ENCODE measurements around the gene ANAPC5.
"Not testable (repeated sequence)": the region's sequence is repeated elsewhere in the genome, so short reads cannot be mapped to it uniquely, and the experiment has no call there.

Gene ANAPC5, protein sequence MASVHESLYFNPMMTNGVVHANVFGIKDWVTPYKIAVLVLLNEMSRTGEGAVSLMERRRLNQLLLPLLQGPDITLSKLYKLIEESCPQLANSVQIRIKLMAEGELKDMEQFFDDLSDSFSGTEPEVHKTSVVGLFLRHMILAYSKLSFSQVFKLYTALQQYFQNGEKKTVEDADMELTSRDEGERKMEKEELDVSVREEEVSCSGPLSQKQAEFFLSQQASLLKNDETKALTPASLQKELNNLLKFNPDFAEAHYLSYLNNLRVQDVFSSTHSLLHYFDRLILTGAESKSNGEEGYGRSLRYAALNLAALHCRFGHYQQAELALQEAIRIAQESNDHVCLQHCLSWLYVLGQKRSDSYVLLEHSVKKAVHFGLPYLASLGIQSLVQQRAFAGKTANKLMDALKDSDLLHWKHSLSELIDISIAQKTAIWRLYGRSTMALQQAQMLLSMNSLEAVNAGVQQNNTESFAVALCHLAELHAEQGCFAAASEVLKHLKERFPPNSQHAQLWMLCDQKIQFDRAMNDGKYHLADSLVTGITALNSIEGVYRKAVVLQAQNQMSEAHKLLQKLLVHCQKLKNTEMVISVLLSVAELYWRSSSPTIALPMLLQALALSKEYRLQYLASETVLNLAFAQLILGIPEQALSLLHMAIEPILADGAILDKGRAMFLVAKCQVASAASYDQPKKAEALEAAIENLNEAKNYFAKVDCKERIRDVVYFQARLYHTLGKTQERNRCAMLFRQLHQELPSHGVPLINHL

DNA sequence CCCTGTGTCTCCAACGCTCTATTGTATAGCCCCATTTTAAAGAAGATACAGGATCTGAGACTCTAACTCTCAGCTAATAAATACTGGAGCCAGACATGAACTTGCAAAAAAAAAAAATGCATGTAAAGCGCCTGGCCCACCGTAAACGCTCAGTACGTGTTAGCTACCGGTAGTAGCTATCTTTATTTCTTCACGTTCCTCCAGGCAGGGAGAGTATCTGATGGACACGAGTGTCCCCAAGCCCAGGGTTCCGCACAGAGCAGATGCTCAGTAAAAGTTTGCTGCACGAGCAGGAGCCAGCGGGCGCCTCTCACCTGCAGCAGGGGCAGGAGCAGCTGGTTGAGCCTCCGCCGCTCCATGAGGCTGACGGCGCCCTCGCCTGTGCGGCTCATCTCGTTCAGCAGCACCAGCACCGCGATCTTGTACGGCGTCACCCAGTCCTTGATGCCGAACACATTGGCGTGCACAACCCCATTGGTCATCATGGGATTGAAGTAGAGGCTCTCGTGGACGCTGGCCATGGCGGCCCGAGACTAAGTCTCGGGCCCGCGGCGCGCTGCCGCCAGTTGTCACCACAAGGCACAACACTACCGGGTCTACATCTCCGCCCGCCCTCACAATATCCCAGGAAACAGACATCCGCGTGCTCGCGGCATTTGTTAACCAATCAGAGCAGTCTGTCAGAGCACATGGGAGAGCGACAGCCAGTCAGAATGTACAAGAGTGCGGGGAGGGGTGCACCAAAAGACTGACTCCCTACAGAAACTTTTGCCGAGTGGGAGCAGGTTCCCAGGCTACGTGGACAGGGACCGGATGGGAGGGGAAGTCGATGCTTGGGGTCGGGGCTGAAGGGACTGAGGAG is at the start of gene ANAPC5:
TSS of gene ANAPC5 (minus strand) at position 592 of the 862 bp plus-strand sequence. CDS start at position 521, 71 bp downstream.
- peak; percentile 76 to 82 for DNase-seq (ENCODE audit: low read depth in 2 of 2, low spot score in 1 of 2)

DNA sequence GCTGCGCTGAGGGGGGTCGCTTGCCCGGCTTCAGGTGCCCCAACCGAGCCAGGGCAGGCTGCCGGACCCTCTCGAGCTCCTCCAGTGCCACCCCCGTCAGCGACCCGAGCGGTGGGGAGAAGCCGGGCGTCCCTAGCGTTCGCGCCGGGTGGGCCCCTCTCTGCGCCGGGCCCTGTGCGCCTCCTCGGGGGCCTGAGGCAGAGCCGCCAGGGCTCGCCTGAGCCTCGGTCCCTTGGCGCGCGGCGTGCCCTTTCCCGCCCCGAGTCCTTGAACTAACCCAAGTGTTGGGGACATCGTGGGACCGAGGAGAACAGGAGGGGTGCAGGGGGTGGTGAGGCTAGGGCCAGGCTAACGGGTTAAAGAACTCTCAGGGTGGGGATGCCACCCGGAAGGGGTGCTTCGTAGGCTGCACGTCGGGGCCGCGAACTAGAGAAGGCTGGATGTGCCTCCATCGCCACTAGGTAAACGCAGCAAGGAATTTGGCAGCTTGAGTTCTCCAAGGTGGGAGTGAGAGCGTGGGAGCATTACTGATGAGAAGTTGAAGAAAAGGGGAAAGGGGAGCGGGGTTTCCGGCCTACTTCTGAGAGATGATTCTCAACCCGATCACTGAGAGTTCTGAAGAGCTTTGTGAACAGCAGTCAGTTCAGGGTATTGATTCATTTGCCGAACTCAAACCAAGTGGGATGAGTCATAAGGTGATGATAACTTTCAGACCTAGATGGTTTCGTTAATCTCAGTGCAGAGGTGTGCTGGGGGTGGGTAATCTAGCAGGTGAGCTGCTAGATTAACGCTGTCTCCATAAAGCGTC is 48.3 kb upstream of the ANAPC5 start:
- peak; percentile 17 to 24 for DNase-seq (ENCODE audit: low read depth in 2 of 2, low spot score in 1 of 2)

DNA sequence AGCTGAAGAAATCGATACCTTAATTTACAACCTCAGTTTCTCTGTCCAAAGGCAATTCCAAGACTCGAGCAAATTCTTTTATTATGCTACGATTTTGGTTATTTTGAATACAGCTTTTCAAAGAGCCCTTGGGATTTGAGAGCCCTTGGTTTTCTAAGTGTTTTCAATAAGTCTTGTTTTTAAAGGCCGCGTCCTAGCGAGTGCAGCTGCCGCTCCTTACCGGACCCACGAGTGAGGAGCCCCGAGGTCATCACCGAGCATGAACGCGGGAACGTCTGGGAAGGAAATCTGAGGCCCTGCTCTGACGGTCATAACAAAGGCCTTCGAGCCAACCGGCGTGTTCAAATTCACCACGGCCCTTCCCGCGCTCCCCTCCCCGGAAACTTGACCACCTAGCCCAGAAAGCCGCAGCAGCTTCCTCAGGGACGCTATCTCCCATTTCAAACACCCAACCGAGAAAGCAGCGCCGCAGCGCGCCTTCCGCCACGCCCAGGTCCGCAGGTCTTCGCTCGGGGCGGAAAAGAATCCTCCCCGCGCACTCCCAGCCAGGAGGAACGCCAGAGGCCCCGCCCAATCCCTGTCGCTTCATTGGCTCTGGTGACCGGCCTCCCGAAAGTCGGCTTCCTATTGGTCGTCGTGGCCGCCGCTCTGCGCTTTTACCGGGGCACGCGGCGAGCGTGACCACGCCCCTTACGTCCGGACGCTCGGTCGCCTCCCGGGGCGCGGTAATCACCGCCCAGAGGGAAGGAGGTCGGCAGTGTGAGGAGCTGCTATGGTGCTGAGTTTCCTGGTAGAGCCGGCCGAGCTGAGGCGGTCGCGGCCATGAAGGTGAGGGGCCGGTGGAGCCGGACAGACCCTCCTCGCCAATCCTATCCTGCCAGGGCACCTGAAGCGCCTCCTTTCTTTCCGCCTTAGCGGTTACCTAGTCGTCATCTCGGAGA is 47.5 kb upstream of the ANAPC5 start, which contains the start of gene RNF34:
TSS of gene RNF34 (plus strand) at position 728 of the 941 bp plus-strand sequence. CDS start at position 823, 95 bp downstream.
- peak; percentile 92 to 96 for DNase-seq (ENCODE audit: low read depth in 2 of 2, low spot score in 1 of 2)

DNA sequence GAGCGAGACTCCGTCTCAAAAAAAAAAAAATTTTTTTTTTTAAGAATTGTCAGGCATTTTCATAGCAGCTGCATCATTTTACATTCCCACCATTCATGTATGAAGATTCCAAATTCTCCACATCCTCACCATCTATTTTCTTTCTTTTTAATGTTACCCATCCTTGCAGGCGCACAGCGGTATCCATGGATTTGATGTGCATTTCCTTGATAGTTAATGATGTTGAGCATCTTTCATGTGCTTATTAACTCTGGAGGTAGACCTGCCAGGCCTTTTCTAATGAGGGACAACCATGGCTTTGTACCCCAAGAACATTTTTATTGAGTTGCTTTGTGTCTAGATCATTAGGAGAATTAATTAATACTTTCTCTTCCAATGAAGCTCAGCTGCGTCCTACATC is 46.1 kb upstream of the ANAPC5 start:
- no peak for DNase-seq (ENCODE audit: low read depth in 2 of 2, low spot score in 1 of 2)

DNA sequence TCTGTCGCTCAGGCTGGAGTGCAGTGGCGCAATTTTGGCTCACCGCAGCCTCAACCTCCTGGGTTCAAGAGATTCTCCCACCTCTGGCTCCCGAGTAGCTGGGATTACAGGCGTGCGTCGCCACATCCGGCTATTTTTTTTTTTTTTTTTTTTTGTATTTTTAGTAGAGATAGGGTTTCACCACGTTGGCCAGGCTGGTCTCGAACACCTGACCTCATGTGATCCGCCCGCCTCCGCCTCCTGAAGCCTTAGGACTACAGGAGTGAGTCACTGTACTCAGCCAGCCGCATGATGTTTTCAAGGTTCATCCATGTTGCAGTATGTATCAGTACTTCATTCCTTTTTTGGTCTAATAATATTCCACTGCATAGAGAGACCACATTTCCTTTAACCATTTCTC is 45.3 kb upstream of the ANAPC5 start:
- no peak for DNase-seq (ENCODE audit: low read depth in 2 of 2, low spot score in 1 of 2)

DNA sequence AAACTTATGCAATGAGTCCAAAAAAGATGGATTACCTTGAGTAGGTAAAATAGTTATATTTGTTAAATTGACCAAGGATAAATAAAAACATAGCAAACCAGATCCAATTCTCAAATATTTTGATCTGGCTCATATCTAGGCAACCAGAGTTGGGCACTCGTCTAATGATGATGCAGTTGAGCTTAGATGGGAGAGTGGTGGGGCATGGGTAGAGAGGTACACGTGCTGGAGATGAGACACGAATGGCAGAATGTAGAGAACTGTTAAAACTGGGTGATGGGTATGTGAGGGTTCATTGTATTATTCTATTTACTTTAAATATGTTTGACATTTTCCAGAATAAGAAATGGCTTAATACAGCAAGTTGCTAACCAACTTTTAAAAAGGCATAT is 40.1 kb upstream of the ANAPC5 start:
- no peak for DNase-seq (ENCODE audit: low read depth in 2 of 2, low spot score in 1 of 2)

DNA sequence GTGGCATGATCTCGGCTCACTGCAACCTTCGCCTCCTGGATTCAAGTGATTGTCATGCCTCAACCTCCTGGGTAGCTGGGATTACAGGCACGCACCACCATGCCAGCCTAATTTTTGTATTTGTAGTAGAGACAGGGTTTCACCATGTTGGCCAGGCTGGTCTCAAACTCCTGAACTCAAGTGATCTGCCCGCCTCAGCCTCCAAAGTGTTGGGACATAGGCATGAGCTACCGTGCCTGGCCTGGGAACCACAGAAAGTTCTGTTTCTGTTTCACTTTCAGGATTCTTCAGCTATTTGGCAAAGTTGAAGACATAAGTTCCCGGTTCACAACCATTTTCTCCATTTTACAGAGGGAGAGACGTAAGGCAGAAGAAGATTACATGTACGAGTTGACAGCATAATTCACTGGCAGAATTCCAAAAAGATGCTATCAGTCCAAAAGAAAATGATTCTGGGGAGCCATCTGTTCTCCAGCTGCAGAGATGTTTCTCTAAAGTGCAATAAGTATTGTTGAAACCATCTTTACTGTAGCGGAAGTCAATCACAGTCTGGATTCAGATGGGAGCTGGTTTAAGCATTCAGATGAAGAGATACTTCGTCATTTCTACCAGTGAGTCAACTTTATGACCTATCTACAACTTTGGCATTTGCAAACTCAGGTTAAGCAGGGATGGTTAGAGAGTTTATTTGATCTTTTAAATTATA is 39.6 kb upstream of the ANAPC5 start:
- DNase-seq (ENCODE audit: low read depth in 2 of 2, low spot score in 1 of 2), result no peak

DNA sequence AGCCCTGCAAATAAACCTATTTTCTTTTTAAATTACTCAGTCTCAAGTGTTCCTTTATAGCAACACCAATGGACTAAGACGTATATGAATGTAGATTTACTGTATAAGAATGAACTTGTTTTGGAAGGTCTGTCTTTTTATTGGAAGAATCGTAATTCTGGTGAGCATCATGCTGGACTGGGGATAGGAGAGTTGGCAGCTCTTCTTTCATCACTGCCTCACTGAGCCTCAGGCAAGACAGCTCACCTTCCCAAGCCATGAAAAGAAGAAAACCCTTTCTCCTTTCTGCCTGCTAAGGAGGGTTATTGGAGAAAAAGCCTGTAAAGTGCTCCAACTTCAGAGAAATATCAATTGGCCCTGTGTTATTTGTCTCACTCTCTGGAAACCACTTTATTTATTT is 38.6 kb upstream of the ANAPC5 start:
- DNase-seq (ENCODE audit: low read depth in 2 of 2, low spot score in 1 of 2), result no peak

DNA sequence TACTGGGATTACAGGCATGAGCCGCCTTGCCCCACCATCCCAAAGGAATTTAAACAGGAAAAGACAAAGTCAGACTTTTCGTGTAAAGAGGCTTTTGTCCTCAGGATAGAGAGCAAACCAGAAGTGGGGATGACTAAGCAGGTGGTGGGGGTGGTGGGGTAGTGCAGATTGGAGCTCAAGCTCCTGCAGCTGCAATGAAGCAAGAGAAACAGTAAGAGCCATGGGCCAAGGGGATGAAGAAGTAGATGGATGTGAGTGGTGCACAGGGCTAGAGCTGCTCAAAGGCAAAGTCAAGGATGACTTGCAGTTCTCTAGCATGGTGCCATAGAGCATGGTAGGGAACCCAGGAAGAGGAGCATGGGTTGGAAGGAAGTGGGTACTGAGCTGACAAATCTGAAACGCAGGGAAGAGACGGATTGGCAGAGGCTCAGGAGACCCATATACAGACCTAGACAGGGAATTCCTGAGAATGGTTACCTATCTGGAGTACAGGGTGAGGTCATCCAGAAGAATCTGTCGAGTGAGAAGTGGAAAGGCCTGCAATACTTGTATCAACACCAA is 36.3 kb upstream of the ANAPC5 start:
- DNase-seq (ENCODE audit: low read depth in 2 of 2, low spot score in 1 of 2), result no peak

DNA sequence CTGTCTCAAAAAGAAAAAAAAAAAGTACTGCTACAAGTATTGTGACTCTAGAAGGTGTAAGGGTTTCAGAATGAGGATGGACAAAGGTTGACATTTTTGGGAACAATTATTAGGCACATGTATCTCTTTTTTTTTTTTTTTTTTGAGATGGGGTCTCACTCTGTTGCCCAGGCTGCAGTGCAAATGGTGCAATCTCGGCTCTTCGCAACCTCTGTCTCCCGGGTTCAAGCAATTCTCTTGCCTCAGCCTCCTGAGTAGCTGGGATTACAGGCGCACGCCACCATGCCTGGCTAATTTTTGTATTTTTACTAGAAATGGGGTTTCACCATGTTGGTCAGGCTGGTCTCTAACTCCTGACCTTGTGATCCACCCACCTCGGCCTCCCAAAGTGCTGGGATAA is 32.7 kb upstream of the ANAPC5 start:
- not testable (repeated sequence) for DNase-seq (ENCODE audit: low read depth in 2 of 2, low spot score in 1 of 2)

DNA sequence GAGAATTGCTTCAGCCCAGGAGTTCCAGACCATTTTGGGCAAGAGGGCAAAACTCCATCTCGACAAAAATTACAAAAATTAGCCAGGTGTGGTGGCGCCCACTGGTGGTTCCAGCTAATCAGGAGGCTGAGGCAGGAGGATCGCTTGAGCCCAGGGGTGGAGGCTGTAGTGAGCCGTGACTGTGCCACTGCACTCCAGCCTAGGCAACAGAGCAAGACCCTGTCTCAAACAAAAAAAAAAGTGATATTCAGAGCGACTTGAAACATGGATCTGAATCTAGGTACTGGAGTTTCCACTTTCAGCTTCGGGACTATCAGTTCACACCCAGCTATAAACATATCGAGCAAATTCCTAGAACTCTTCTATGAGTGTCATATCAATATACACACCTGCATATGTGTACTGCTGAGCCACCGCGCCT is 31.4 kb upstream of the ANAPC5 start:
- no peak for DNase-seq (ENCODE audit: low read depth in 2 of 2, low spot score in 1 of 2)

DNA sequence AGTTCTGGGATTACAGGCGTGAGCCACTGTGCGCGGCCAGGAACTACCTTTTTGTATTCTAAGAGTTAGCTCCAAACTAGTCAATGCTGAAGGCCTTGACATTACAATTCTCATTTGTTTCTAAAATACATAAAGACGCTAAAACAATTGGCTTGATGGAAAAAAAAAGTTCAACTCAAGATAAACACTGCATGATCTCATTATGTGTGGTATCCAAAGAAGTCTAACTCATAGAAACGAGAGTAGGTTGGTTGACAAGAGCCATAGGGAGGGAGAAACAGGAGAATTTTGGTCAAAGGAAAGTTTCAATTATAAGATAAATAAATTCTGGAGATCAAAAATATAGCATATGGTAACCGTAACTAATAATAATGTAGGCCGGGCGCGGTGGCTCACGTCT is 27.7 kb upstream of the ANAPC5 start:
- DNase-seq (ENCODE audit: low read depth in 2 of 2, low spot score in 1 of 2), result no peak

DNA sequence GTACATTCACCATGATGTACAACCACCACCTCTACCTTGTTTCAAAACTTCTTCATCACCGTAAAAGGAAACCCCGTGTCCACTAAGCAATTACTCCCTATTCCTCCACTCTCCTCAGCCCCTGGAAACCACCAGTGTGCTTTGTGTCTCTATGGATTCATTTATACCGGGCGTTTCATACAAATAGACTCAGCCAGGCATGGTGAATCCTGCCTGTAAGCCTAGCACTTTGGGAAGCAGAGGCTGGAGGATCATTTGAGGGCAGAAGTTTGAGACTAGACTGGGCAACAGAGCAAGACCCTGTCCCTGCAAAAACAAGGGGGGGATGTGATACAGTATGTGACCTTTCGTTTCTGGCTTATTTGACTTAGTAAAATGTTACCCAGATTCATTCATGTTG is 26.5 kb upstream of the ANAPC5 start:
- DNase-seq (ENCODE audit: low read depth in 2 of 2, low spot score in 1 of 2), result no peak

DNA sequence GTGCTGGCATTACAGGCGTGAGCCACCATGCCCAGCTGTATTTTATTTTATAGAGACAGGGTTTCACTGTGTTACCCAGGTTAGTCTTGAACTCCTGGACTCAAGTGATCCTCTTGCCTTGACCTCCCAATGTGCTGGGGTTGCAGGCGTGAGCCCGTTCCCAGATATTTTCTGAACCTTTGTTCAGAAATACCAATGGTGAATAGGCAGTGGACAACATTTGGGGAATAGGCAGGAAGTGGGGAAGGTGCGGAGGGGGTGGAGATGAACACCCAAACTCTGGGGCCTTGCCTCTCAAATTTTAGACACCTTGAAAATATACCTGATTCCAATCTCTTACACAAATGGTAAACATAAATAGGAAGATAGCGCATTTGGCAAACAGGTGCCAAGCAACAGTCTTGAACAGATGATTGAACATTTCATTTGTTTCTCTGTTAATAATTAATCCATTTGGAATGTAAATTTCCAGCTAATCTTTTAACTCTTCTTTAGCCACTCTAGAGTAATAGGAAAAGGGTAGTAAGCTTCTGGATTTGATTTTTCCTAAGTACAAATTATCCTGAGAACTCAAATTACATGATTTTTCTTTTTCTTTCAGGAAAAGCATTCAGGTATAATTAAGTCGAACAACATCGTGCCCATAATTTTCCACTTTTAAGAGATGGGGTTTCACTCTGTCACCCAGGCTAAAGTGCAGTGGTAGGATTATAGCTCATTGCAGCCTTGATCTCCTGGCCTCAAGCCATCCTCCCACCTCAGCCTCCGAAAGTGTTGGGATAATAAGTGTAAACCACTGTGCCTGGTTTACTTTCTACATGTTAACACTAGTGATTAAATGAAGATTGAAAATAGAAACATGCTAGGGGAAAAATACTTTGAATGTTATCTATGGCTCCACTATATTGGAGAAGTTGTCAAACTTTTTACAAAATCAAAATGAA is 24.8 kb upstream of the ANAPC5 start:
- no peak for DNase-seq (ENCODE audit: low read depth in 2 of 2, low spot score in 1 of 2)

DNA sequence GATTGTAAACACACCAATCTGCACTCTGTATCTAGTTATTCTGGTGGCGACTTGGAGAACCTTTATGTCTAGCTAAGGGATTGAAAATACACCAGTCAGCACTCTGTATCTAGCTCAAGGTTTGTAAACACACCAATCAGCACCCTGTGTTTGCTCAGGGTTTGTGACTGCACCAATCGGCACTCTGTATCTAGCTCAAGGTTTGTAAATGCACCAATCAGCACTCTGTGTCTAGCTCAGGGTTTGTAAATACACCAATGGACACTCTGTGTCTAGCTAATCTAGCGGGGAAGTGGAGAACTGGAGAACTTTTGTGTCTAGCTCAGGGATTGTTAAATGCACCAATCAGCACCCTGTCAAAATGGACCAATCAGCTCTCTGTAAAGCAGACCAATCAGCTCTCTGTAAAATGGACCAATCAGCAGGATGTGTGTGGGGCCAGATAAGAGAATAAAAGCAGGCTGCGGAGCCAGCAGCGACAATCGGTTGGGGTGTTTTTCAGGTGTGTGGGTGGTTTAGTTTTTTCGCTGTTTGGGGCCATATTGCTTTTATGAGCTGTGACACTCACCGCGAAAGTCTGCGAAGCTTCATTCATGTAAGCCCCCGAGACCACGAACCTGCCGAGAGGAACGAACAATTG is 22.9 kb upstream of the ANAPC5 start:
- not testable (repeated sequence) for DNase-seq (ENCODE audit: low read depth in 2 of 2, low spot score in 1 of 2)

DNA sequence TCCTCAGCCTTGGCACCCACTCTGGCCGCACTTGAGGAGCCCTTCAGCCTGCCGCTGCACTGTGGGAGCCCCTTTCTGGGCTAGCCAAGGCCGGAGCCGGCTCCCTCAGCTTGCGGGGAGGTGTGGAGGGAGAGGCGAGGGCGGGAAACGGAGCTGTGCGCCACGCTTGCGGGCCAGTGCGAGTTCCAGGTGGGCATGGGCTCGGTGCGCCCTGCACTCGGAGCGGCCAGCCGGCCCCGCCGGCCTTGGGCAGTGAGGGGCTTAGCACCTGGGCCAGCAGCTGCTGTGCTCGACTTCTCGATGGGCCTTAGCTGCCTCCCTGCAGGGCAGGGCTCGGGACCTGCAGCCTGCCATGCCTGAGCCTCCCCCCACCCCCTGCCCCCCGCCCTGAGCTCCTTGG is 22.1 kb upstream of the ANAPC5 start:
- not testable (repeated sequence) for DNase-seq (ENCODE audit: low read depth in 2 of 2, low spot score in 1 of 2)

DNA sequence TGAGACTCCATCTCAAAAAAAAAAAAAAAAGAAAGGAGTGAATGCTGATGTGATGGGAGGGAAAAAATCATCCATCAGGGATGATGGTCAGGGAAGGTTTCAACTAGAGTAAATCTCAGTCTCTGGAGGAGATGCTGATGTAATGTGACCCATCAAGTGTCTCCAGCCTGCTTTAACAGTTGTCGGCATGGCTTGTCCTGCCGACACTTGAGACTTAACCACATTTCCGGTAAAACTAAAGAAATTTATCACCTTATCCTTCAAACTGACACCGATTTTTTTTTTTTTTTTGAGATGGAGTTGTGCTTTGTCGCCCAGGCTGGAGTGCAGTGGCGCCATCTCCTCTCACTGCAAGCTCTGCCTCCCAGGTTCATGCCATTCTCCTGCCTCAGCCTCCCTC is 21.5 kb upstream of the ANAPC5 start:
- DNase-seq (ENCODE audit: low read depth in 2 of 2, low spot score in 1 of 2), result no peak

All from stimulated activated CD8-positive, alpha-beta memory T cell treated with anti-CD3 and anti-CD28 coated beads, Interleukin-4, amount 100 ng/mL, for 1 hour (primary cell).